GM19240 (cell line): ENCODE data around the gene SERPINA10.
"Not testable (repeated sequence)": the region's sequence is repeated elsewhere in the genome, so short reads cannot be mapped to it uniquely, and the experiment has no call there.

Experiments
- DNase-seq: peaks from one replicate; pipeline ENCODE4 v3.0.0; 2011; ENCODE audit warnings: low spot score; ENCODE audit not compliant: insufficient read length

SERPINA10 gene

DNA sequence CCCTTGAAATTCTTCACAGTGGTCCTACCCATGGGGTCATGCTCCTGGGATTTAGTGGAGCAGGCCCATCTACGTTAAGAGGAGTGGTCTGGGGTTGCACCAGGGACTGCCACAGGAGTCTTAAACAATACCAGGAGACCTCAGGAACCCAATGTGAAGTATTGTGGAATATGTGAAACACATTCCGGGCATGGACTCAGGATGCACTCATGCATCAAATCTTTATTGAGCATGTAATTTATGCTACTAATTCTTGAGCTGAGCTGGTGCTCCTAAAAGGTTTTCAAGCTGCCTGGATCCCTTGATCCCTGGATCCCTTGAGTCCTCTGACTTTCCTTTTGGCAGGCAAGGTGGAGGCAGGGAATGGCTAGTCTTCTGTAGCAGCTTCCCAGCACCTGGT is 8.8 kb downstream of the SERPINA10 start:
- DNase-seq, result no peak

DNA sequence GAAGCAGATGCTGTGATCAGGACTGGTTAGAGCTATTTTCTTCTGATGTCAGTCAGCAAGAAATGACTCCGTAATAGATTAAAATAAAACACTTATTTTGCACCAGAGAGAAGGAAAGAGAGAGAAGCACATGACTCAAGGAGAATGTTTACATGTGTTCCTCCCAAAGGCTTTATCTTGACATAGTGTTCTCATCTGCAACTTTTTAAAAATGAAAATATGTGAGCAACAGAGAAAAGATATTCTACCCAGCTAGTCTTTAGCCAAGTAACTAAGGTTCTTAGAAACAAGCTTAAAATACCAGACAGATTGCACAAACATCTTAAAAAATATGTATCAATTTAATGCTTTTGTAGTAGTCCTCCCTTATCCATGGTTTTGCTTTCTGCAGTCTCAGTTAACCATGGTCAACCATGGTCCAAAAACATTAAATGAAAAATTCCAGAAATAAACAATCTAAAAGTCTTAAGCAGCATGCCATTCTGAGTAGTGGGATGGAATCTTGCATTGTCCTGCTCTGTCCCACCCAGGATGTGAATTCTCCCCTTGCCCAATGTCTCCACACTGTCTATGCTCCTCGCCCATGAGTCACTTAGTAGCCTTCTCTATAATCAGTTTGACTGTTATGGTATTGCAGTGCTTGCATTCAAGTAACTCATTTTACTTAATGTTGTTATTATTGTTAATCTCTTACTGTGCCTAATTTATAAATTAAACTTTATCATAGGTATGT is 9.9 kb downstream of the SERPINA10 start:
- no peak for DNase-seq

DNA sequence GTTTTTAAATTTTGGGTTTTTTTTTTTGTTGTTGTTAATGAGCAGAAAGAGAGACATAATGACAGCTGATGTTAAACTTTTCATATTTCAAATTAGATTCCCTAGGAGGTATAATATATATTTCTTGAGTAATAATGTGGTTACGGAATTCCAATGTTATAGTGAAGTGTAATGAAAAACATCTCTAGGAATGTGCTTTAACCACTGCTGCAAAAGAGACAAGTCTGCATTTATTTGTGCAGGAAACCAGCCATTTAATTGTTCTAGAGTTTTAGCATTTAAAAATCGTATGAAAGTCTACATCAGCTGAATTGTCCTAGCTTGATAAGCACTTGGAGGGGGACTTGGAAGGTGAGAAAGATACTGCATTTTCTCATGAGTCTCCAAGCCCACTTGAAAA is 14.3 kb downstream of the SERPINA10 start:
- DNase-seq, result no peak

DNA sequence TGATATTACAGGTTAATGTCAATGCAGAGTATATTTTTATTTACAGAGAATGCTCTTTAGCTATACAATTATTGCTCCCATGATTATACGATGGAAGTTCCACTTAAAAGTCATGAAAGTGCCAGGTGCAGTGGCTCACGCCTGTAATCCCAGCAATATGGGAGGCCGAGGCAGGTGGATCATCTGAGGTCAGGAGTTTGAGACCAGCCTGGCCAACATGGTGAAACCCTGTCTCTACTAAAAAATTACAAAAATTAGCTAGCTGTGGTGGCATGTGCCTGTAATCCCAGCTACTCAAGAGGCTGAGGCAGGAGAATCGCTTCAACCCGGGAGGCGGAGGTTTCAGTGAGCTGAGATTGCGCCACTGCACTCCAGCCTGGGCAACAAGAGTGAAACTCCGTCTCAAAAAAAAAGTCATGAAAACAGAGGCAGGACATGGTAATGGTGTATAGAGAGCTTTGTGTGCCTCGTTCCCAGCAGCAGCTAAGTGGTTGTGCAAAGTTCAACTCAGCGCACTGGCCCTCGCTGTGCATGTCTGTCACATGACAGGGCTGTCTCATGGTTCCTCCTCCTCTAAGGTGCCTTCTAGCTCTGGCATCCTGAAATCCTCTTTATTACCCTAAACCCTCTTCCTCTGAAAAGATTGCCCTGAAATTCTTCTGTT is 16.0 kb downstream of the SERPINA10 start:
- DNase-seq, result not testable (repeated sequence)

DNA sequence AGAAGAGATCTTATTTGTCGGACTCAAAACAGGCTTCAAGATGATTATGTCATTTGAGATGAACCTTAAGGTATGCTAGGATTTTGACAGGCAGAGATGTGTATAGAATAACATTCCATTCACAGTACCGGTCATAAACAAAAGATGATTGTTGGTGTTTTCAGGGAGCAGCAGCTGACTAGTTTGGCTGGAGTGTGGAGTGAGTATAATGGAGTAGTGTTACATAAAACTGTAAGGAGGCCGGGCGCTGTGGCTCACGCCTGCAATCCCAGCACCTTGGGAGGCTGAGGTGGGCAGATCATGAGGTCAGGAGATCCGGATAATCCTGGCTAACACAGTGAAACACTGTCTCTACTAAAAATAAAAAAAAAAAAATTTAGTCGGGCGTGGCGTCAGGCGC is 23.9 kb downstream of the SERPINA10 start:
- no peak for DNase-seq

DNA sequence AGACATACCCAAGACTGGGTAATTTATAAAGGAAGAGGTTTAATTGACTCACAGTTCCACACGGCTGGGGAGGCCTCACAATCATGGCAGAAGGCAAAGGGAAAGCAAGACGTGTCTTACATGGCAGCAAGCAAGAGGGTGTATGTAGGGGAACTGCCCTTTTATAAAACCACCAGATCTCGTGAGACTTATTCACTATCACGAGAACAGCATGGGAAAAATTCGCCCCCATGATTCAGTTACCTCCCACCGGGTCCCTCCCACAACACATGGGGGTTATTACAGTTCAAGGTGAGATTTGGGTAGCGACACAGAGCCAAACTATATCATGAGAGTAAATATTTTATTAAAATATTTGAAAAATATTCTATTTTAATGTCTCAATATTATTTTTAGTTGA is 24.5 kb downstream of the SERPINA10 start:
- not testable (repeated sequence) for DNase-seq

DNA sequence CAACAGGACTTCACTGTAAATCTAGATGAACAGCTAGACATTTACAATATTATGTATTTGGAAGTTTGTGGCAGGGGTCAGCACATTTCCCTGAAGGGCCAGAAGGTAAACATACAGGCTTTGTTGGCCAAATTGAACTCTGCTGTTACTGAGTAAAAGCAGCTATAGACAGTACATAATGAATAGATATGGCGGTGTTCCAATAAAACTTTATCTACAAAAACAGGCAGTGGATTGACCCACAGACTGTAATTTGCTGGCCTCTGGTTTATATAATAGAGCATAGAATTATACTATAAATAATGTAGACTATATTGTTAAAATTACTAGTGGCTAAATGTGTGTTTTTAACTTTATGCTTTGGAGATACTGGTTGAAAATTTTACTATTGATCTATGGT is 25.7 kb downstream of the SERPINA10 start:
- DNase-seq, result no peak

DNA sequence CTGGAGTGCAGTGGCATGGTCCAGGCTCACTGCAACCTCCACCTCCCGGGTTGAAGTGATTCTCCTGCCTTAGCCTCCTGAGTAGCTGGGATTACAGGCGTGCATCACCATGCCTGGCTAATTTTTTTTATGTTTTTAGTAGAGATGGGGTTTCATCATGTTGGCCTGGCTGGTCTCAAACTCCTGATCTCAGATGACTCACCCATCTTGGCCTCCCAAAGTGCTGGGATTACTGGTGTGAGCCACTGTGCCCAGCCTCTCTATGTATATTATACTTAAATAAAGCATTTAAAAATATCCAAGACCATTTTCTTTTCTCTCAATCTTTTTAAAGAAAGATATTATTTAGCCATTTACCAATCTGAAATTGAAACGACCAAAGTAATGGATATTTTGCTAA is 28.9 kb downstream of the SERPINA10 start:
- DNase-seq, result not testable (repeated sequence)

DNA sequence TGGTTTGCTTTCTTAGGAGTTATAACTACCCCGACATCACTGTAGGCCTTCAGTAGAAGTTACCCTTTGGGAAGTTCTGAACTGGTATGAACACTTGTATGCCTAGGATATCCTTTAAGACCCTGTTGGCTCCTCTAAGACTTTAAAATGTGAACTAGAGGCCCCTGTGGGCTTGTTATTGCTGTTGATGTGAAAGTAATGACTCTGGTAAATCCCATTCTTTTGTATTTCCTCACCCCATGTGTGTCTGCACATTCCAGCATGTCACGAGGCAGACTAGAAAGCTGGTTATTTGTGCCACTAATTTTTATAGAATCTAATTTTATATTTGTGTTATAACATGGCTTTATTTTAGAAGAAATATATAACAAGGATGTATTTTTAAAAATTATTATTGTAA is 48.9 kb downstream of the SERPINA10 start:
- no peak for DNase-seq

DNA sequence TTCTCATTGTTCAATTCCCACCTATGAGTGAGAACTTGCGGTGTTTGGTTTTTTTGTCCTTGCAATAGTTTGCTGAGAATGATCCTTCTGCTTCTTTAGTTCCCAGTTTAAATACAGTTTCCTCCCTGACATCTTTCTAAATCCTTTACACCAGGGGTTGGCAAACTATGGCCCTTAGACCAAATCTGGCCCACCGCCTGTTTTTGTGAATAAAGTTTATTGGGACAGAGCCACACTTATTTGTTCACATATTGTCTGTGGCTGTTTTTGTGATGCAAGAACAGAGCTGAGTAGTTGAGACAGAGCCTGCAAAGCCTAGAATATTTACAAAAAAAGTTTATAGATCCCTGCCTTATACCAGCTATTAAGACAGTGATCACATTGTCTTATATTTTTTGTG is 53.7 kb downstream of the SERPINA10 start:
- no peak for DNase-seq

DNA sequence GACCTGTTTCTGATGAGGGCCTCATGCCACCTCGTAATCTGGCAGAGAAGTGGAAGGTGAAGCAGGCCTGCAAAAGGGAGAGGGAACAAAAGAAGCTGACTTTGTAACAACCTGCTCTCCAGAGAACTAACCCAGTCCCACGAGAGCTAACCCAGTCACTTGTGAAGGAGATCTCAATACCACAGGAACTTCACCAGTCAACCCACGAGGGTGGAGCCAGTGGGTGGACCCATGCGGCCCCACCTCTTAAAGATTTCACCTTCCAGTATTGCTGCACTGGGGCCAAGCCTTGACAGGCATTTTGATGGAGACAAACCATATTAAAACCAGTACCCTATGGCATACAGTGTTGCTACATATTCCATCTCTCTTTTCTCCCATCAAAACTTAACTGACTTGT is 55.1 kb downstream of the SERPINA10 start:
- DNase-seq, result no peak

DNA sequence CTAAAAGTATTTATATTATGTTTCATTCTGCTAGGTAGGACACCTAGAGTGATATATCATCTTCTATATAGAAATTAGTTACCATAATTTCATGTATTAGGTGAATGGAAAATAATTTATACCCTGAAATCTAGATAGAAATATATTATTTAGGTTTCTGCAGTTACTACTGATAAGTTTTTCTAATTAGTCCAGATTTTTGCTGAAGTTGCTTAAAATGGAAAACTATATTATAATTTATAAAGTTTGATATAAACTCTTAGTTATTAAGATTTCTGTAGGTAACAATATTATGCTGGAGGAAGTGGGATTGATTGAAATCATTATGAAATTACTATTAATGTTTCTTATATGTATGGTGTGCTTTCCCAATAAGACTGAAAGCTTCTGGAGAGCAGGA is 56.0 kb downstream of the SERPINA10 start:
- DNase-seq, result no peak
